Measurements from ENCODE around the gene VAMP7.
"Not testable (repeated sequence)": the region's sequence is repeated elsewhere in the genome, so short reads cannot be mapped to it uniquely, and the experiment has no call there.

Gene VAMP7

GRCh38 chrX:155881158-155881993 is at the start of gene VAMP7:
VAMP7 (plus strand) TSS chrX:155881345; CDS start chrX:155889467, 8,122 bp downstream.
- DNase-seq (ENCODE audit: low read depth in 2 of 2) = peak; percentile 75 to 78

GRCh38 chrX:155841232-155841631 is 39.9 kb upstream of the VAMP7 start:
- DNase-seq (ENCODE audit: low read depth in 2 of 2) = no peak

- not testable (repeated sequence) for DNase-seq (ENCODE audit: low read depth in 2 of 2)
Measured at GRCh38 chrX:155851786-155852185, 29.4 kb upstream of the VAMP7 start.

- DNase-seq (ENCODE audit: low read depth in 2 of 2) = no peak
Measured at GRCh38 chrX:155857561-155857960, 23.6 kb upstream of the VAMP7 start.

GRCh38 chrX:155864655-155865054 is 16.5 kb upstream of the VAMP7 start:
- DNase-seq (ENCODE audit: low read depth in 2 of 2) = no peak

- no peak for DNase-seq (ENCODE audit: low read depth in 2 of 2)
Measured at GRCh38 chrX:155865193-155865592, 16.0 kb upstream of the VAMP7 start.

- no peak for DNase-seq (ENCODE audit: low read depth in 2 of 2)
Measured at GRCh38 chrX:155867821-155868220, 13.3 kb upstream of the VAMP7 start.

- DNase-seq (ENCODE audit: low read depth in 2 of 2) = no peak
Measured at GRCh38 chrX:155870958-155871357, 10.2 kb upstream of the VAMP7 start.

- DNase-seq (ENCODE audit: low read depth in 2 of 2) = no peak
Measured at GRCh38 chrX:155871934-155872333, 9.2 kb upstream of the VAMP7 start.

- DNase-seq (ENCODE audit: low read depth in 2 of 2) = no peak
Measured at GRCh38 chrX:155873188-155873587, 8.0 kb upstream of the VAMP7 start.

GRCh38 chrX:155874571-155875244 is 6.4 kb upstream of the VAMP7 start:
- no peak for DNase-seq (ENCODE audit: low read depth in 2 of 2)

GRCh38 chrX:155876704-155877103 is 4.4 kb upstream of the VAMP7 start:
- DNase-seq (ENCODE audit: low read depth in 2 of 2) = no peak

GRCh38 chrX:155877288-155877687 is 3.9 kb upstream of the VAMP7 start:
- DNase-seq (ENCODE audit: low read depth in 2 of 2) = no peak

GRCh38 chrX:155880586-155881157 is 473 bp upstream of the VAMP7 start:
- no peak for DNase-seq (ENCODE audit: low read depth in 2 of 2)

GRCh38 chrX:155886409-155886808 is 5.3 kb downstream of the VAMP7 start:
- no peak for DNase-seq (ENCODE audit: low read depth in 2 of 2)

GRCh38 chrX:155888139-155888538 is 7.0 kb downstream of the VAMP7 start:
- no peak for DNase-seq (ENCODE audit: low read depth in 2 of 2)

GRCh38 chrX:155889328-155889727 is 8.2 kb downstream of the VAMP7 start:
- DNase-seq (ENCODE audit: low read depth in 2 of 2) = no peak

- DNase-seq (ENCODE audit: low read depth in 2 of 2) = no peak
Measured at GRCh38 chrX:155891446-155892210, 10.5 kb downstream of the VAMP7 start.

GRCh38 chrX:155893521-155893920 is 12.4 kb downstream of the VAMP7 start:
- DNase-seq (ENCODE audit: low read depth in 2 of 2) = no peak

GRCh38 chrX:155896512-155896911 is 15.4 kb downstream of the VAMP7 start:
- DNase-seq (ENCODE audit: low read depth in 2 of 2) = no peak

GRCh38 chrX:155899366-155899765 is 18.2 kb downstream of the VAMP7 start:
- DNase-seq (ENCODE audit: low read depth in 2 of 2) = no peak

- no peak for DNase-seq (ENCODE audit: low read depth in 2 of 2)
Measured at GRCh38 chrX:155900765-155901164, 19.6 kb downstream of the VAMP7 start.
